ENCODE data around the gene TRIM17. TPM values are rescaled to one million over a fixed set of nuclear protein-coding genes. Genes with fewer than 3 reads are reported as not detected.

TRIM17 gene
- total RNA-seq, 1 donor from 2014 or later: 6.3 TPM

- no peak overlapping the region for H3K27ac Mint-ChIP-seq (ENCODE audit: unreplicated experiment)
- H3K27me3 Mint-ChIP-seq (ENCODE audit: low read depth): peaks cover 14% of the 10 kb centered on the region
- H3K4me1 Mint-ChIP-seq: no peaks in the 10 kb centered on the region
- DNase-seq (ENCODE audit: low read depth, low spot score): no peak
- TF ChIP-seq CTCF (conservative IDR thresholded peaks at IDR 0.05): no peak
- no peaks in the 10 kb centered on the region for H3K36me3 Mint-ChIP-seq (ENCODE audit: low read depth)
- no peak overlapping the region for H3K4me3 Mint-ChIP-seq
- H3K9me3 Mint-ChIP-seq: no peaks in the 10 kb centered on the region
Measured at GRCh38 chr1:228420968-228421826, 4.5 kb upstream of the TRIM17 start.

GRCh38 chr1:228417483-228418203 lies 982 bp upstream of the TRIM17 start:
- DNase-seq (ENCODE audit: low read depth, low spot score): no peak
- H3K4me1 Mint-ChIP-seq: peaks cover 11% of the 10 kb centered on the region
- peaks cover 25% of the 10 kb centered on the region for H3K27me3 Mint-ChIP-seq (ENCODE audit: low read depth)
- H3K36me3 Mint-ChIP-seq (ENCODE audit: low read depth): peaks cover 3% of the 10 kb centered on the region
- H3K4me3 Mint-ChIP-seq: peak overlapping the region; percentile 29
- no peak for TF ChIP-seq CTCF (conservative IDR thresholded peaks at IDR 0.05)
- H3K27ac Mint-ChIP-seq (ENCODE audit: unreplicated experiment): no peak overlapping the region
- H3K9me3 Mint-ChIP-seq: no peaks in the 10 kb centered on the region

- H3K27me3 Mint-ChIP-seq (ENCODE audit: low read depth): peaks cover 25% of the 10 kb centered on the region
- no peak for TF ChIP-seq CTCF (conservative IDR thresholded peaks at IDR 0.05)
- peaks cover 11% of the 10 kb centered on the region for H3K4me1 Mint-ChIP-seq
- no peaks in the 10 kb centered on the region for H3K9me3 Mint-ChIP-seq
- H3K36me3 Mint-ChIP-seq (ENCODE audit: low read depth): peaks cover 3% of the 10 kb centered on the region
- no peak overlapping the region for H3K4me3 Mint-ChIP-seq
- H3K27ac Mint-ChIP-seq (ENCODE audit: unreplicated experiment): peak overlapping the region; percentile 19
- DNase-seq (ENCODE audit: low read depth, low spot score): no peak
Measured at GRCh38 chr1:228417061-228417460, 400 bp upstream of the TRIM17 start.

- Mint-ChIP-seq H3K4me3 (peak overlapping the region; percentile 83), H3K27me3 (ENCODE audit: low read depth) (peaks cover 25% of the 10 kb centered on the region), H3K27ac (ENCODE audit: unreplicated experiment) (no peak overlapping the region), H3K36me3 (ENCODE audit: low read depth) (peaks cover 3% of the 10 kb centered on the region), H3K9me3 (no peaks in the 10 kb centered on the region), H3K4me1 (peaks cover 11% of the 10 kb centered on the region)
- DNase-seq (ENCODE audit: low read depth, low spot score): no peak
- TF ChIP-seq CTCF (conservative IDR thresholded peaks at IDR 0.05): no peak
Measured at GRCh38 chr1:228415853-228416216, 826 bp downstream of the TRIM17 start.

GRCh38 chr1:228415221-228415620 lies 1.4 kb downstream of the TRIM17 start:
- Mint-ChIP-seq H3K4me3 (peak overlapping the region; percentile 83), H3K27ac (ENCODE audit: unreplicated experiment) (no peak overlapping the region), H3K9me3 (no peaks in the 10 kb centered on the region), H3K36me3 (ENCODE audit: low read depth) (peaks cover 3% of the 10 kb centered on the region), H3K4me1 (peaks cover 11% of the 10 kb centered on the region), H3K27me3 (ENCODE audit: low read depth) (peaks cover 25% of the 10 kb centered on the region)
- no peak for TF ChIP-seq CTCF (conservative IDR thresholded peaks at IDR 0.05)
- no peak for DNase-seq (ENCODE audit: low read depth, low spot score)

Data from neural crest cell (in vitro differentiated cells).